HEK293 (cell line): ENCODE results near the gene FBXW11.

Source experiments
- ZBTB8A ChIP-seq: fragments of 450-650 bp; formaldehyde crosslinking; IDR thresholded peaks from 2 replicates; pipeline ENCODE4 v1.5.1; 2016; ENCODE audit warnings: missing biosample characterization, missing genetic modification characterization
- ZNF175 ChIP-seq: fragments of 450-650 bp; formaldehyde crosslinking; IDR thresholded peaks from 2 replicates; pipeline ENCODE4 v1.5.1; 2016; ENCODE audit warnings: missing biosample characterization, missing genetic modification characterization
- ZNF521 ChIP-seq: fragments of 450-650 bp; formaldehyde crosslinking; IDR thresholded peaks from 2 replicates; pipeline ENCODE4 v1.5.1; 2017; ENCODE audit warnings: missing biosample characterization, mild to moderate bottlenecking, missing genetic modification characterization
- TF ChIP-seq, protein P1 (sequence below): IDR thresholded peaks from 2 replicates; pipeline ENCODE4 v1.6.1; 2011; ENCODE audit warnings: mild to moderate bottlenecking, low read depth, low read length, borderline replicate concordance
- TF ChIP-seq, protein P2 (sequence below): fragments of 450-650 bp; formaldehyde crosslinking; IDR thresholded peaks from 2 replicates; pipeline ENCODE4 v1.5.1; 2016; ENCODE audit warnings: missing biosample characterization, missing genetic modification characterization

DNA sequence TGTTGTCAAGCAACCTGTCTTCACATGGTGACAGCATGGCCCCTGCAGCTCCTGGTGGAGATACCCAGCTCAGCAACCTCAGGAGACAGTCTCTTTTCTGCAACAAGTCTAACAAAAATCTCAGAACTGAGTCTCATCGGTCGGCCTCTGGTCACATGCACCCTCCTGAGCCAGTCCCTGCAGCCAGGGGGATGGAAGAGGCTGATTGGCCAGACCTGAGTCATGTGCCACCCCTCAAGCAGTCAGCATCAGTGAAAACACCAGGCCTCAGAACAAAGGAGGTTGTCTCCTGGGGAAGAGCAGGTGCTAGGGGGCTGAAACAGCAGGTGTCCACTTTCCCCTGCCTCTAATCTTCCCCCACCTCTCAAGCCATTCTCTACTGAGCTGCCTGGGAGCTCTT, 166.4 kb downstream of the FBXW11 start:
- TF ChIP-seq ZBTB8A (tag by site-specific recombination) (no peak), ZNF175 (tag by site-specific recombination) (no peak), ZNF521 (tag by site-specific recombination) (no peak)
- TF ChIP-seq, protein P1, sequence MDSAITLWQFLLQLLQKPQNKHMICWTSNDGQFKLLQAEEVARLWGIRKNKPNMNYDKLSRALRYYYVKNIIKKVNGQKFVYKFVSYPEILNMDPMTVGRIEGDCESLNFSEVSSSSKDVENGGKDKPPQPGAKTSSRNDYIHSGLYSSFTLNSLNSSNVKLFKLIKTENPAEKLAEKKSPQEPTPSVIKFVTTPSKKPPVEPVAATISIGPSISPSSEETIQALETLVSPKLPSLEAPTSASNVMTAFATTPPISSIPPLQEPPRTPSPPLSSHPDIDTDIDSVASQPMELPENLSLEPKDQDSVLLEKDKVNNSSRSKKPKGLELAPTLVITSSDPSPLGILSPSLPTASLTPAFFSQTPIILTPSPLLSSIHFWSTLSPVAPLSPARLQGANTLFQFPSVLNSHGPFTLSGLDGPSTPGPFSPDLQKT, result no peak
- TF ChIP-seq, protein P2, sequence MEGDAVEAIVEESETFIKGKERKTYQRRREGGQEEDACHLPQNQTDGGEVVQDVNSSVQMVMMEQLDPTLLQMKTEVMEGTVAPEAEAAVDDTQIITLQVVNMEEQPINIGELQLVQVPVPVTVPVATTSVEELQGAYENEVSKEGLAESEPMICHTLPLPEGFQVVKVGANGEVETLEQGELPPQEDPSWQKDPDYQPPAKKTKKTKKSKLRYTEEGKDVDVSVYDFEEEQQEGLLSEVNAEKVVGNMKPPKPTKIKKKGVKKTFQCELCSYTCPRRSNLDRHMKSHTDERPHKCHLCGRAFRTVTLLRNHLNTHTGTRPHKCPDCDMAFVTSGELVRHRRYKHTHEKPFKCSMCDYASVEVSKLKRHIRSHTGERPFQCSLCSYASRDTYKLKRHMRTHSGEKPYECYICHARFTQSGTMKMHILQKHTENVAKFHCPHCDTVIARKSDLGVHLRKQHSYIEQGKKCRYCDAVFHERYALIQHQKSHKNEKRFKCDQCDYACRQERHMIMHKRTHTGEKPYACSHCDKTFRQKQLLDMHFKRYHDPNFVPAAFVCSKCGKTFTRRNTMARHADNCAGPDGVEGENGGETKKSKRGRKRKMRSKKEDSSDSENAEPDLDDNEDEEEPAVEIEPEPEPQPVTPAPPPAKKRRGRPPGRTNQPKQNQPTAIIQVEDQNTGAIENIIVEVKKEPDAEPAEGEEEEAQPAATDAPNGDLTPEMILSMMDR, result no peak
